GM23338 (cell line): ENCODE results near the gene TNK2.

Source experiments
- CTCF ChIP-seq, 2 experiments: fragments of 200-600 bp in 1 of 2; sonication (generic) in 1 of 2; conservative IDR thresholded peaks; 2 replicates each; pipeline versions ENCODE4 v1.5.1 to v1.6.1; 2016 to 2017; ENCODE audit warnings: antibody characterized with exemption in 2 of 2, low read depth in 2 of 2, mild to moderate bottlenecking in 2 of 2, moderate library complexity in 1 of 2
- EZH2phosphoT487 ChIP-seq: fragments of 200-600 bp; sonication (generic); IDR thresholded peaks from one replicate; pipeline ENCODE4 v1.8.1; 2018; ENCODE audit warnings: antibody characterized with exemption; ENCODE audit not compliant: unreplicated experiment
- POLR2AphosphoS5 ChIP-seq: IDR thresholded peaks from 2 replicates; pipeline ENCODE4 v1.6.1; 2016; ENCODE audit warnings: antibody characterized with exemption, low read depth

DNA sequence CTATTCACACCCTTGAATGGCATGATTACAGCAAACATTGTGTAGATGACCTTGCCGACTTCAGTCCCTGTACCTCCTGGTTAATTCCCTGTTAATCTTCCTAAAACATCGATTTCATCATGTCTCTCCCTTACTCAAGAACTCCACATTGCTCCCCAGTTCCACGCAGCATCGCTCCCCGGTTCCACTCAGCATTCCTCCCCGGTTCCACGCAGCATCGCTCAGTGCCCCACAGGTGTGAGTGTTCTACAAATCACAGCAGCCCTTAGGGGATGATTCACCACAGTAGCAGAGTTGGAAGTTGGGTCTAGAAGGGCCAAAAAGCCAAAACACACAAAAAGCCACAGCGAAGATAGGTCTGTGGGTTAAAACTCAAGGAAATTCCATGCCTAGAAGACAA, 8.6 kb upstream of the TNK2 start:
- TF ChIP-seq CTCF (conservative IDR thresholded peaks at IDR 0.05; ENCODE audit: low read depth in 2 of 2): no peak
- no peak for TF ChIP-seq POLR2AphosphoS5
- no peak for TF ChIP-seq EZH2phosphoT487
